ENCODE measurements around the gene LRP1B.
"Not testable (repeated sequence)": the region's sequence is repeated elsewhere in the genome, so short reads cannot be mapped to it uniquely, and the experiment has no call there.

The LRP1B gene

DNA sequence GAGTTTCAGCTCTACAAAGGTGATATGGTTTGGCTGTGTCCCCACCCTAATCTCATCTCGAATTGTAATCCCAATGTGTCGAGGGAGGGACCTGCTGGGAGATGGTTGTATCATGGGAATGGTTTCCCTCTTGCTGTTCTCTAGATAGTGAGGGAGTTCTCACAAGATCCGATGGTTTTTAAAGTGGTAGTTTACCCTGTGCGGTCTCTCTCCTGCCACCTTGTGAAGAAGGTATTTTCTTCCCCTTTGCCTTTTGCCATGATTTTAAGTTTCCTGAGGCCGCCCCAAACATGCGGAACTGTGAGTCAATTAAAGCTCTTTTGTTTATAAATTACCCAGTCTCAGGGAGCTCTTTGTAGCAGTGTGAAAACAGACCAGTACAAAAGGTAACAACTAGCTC lies 306.0 kb downstream of the LRP1B start:
- 81% methylated on average over 6 of the region's 6 CpGs for WGBS
- H3K27ac ChIP-seq (ENCODE audit: low read depth, low read length) = no peak overlapping the region
- H3K9ac ChIP-seq (ENCODE audit: low read depth, low read length) = no peak overlapping the region
- no peaks in the 10 kb centered on the region for H3K36me3 ChIP-seq (ENCODE audit: insufficient read depth, low read length)
- no peak overlapping the region for H3K4me3 ChIP-seq (ENCODE audit: low read length)
- peaks cover 15% of the 10 kb centered on the region for H3K4me1 ChIP-seq (ENCODE audit: insufficient read depth, low read length)
- H3K9me3 ChIP-seq (ENCODE audit: insufficient read depth, low read depth, low read length) = no peaks in the 10 kb centered on the region
- H3K27me3 ChIP-seq (ENCODE audit: insufficient read depth, low read length) = no peaks in the 10 kb centered on the region

DNA sequence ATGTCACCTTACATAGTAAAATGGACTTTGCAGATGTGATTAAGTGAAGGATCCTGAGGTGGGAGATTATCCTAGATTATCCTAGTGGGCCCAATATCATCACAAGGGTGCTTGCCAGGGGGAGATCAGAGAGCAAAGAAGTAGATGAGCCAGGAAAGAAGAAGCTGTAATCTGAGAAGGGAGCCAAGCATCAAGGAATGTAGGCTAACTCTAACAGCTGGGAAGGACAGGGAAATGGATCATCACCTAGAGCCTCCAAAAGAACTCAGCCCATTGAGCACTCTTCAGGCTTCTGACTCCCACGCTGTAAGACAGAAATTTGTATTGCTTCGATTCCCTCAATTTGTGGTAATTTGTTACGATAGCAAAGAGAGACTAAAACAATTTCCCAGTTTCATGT lies 309.9 kb downstream of the LRP1B start:
- H3K27me3 ChIP-seq (ENCODE audit: insufficient read depth, low read length) = no peaks in the 10 kb centered on the region
- 91% methylated on average over 3 of the region's 3 CpGs for WGBS

DNA sequence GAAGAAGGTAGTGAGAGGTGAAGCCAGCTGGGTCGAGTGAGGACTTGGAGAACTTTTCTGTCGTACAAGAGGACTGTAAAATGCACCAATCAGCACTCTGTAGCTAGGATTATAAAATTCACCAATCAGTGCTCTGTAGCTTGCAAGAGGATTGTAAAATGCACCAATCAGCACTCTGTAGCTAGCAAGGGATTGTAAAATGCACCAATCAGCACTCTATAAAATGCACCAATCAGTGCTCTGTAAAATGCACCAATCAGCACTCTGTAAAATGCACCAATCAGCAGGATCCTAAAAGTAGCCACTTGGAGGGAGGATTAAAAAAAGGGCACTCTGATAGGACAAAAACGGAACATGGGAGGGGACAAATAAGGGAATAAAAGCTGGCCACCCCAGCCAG lies 315.5 kb downstream of the LRP1B start:
- H3K27ac ChIP-seq (ENCODE audit: low read depth, low read length); H3K4me1 ChIP-seq (ENCODE audit: insufficient read depth, low read length); H3K27me3 ChIP-seq (ENCODE audit: insufficient read depth, low read length); H3K4me3 ChIP-seq (ENCODE audit: low read length); H3K9ac ChIP-seq (ENCODE audit: low read depth, low read length); H3K36me3 ChIP-seq (ENCODE audit: insufficient read depth, low read length); H3K9me3 ChIP-seq (ENCODE audit: insufficient read depth, low read depth, low read length): not testable (repeated sequence)
- WGBS = 87% methylated on average over 3 of the region's 3 CpGs

More for the DNA sequence above, 309.9 kb downstream of the LRP1B start:
- H3K36me3 ChIP-seq (ENCODE audit: insufficient read depth, low read length) = no peaks in the 10 kb centered on the region
- H3K9me3 ChIP-seq (ENCODE audit: insufficient read depth, low read depth, low read length) = no peaks in the 10 kb centered on the region
- H3K27ac ChIP-seq (ENCODE audit: low read depth, low read length) = no peak overlapping the region
- H3K9ac ChIP-seq (ENCODE audit: low read depth, low read length) = no peak overlapping the region
- H3K4me1 ChIP-seq (ENCODE audit: insufficient read depth, low read length) = peaks cover 15% of the 10 kb centered on the region
- no peak overlapping the region for H3K4me3 ChIP-seq (ENCODE audit: low read length)

DNA sequence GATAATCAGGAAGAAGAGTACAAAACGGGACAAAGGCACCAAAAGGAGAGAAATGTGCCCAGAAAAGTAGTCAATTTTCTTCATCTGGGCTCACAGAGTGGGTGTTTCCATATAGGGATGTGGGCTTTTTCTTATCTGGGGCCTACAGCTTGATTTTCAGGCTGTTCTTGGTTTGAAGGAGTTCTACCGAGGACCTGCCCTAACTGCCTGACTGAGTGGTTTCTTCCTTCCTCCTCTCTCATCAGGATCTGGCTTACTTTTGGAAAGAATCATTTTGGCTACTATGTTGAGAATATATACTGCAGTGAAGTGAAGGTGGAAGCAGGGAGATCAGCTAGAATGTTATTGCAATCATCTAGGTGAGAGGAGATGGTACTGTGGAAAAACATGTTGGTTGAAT lies 316.7 kb downstream of the LRP1B start:
- no peaks in the 10 kb centered on the region for H3K36me3 ChIP-seq (ENCODE audit: insufficient read depth, low read length)
- H3K9ac ChIP-seq (ENCODE audit: low read depth, low read length) = no peak overlapping the region
- WGBS = 97% methylated on average over 2 of the region's 2 CpGs

DNA sequence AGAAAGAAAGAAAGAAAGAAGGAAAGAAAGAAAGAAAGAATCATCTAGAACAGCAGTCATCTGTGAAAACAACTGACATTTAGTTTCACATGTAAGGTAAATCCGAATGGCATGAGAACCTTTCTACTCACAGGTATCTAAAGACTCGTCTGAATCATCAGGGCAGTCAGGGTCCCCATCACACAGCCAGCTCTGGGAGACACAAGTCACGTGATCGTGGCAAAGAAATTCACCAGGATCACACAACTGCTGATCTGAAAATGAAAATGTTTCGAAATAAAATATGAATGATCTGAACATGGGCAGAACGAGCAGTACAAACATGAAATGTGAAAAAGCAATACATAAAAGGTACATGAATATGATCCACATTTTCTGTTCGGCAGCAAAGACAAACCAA lies 320.7 kb downstream of the LRP1B start:
- Histone ChIP-seq H3K4me3 (ENCODE audit: low read length) (no peak overlapping the region), H3K9me3 (ENCODE audit: insufficient read depth, low read depth, low read length) (peaks cover 6% of the 10 kb centered on the region; the same call in 1 of the 2 replicates), H3K9ac (ENCODE audit: low read depth, low read length) (no peak overlapping the region), H3K27ac (ENCODE audit: low read depth, low read length) (no peak overlapping the region), H3K4me1 (ENCODE audit: insufficient read depth, low read length) (no peaks in the 10 kb centered on the region), H3K27me3 (ENCODE audit: insufficient read depth, low read length) (no peaks in the 10 kb centered on the region), H3K36me3 (ENCODE audit: insufficient read depth, low read length) (no peaks in the 10 kb centered on the region)
- WGBS = 89% methylated on average over 7 of the region's 7 CpGs

More for the DNA sequence above, 316.7 kb downstream of the LRP1B start:
- Histone ChIP-seq H3K4me1 (ENCODE audit: insufficient read depth, low read length) (no peaks in the 10 kb centered on the region), H3K9me3 (ENCODE audit: insufficient read depth, low read depth, low read length) (peaks cover 6% of the 10 kb centered on the region; the same call in 1 of the 2 replicates), H3K4me3 (ENCODE audit: low read length) (no peak overlapping the region), H3K27ac (ENCODE audit: low read depth, low read length) (no peak overlapping the region), H3K27me3 (ENCODE audit: insufficient read depth, low read length) (no peaks in the 10 kb centered on the region)

DNA sequence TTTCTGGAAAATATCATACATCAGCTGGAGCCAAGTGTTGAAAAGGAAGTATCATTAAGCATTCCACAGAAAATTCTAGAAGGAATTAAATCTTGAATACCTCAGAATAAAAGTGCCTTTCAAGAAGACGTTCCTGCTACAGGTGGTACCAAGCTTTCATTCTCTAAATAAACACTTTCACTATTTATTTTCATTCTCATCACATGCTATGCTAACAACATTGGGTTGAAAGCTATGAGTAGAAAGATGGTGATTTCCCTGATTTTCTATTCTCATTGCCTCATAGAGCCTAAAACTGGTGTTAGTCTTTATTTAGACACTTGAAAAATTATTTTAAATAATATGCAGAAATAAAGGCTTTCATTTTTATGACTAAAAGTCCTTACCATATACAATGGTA lies 324.7 kb downstream of the LRP1B start:
- H3K27me3 ChIP-seq (ENCODE audit: insufficient read depth, low read length) = no peaks in the 10 kb centered on the region
- no peak overlapping the region for H3K27ac ChIP-seq (ENCODE audit: low read depth, low read length)
- WGBS = 95% methylated on average over 1 of the region's 1 CpG
- no peaks in the 10 kb centered on the region for H3K4me1 ChIP-seq (ENCODE audit: insufficient read depth, low read length)
- H3K36me3 ChIP-seq (ENCODE audit: insufficient read depth, low read length) = no peaks in the 10 kb centered on the region
- H3K9me3 ChIP-seq (ENCODE audit: insufficient read depth, low read depth, low read length) = no peaks in the 10 kb centered on the region
- H3K4me3 ChIP-seq (ENCODE audit: low read length) = no peak overlapping the region
- no peak overlapping the region for H3K9ac ChIP-seq (ENCODE audit: low read depth, low read length)

DNA sequence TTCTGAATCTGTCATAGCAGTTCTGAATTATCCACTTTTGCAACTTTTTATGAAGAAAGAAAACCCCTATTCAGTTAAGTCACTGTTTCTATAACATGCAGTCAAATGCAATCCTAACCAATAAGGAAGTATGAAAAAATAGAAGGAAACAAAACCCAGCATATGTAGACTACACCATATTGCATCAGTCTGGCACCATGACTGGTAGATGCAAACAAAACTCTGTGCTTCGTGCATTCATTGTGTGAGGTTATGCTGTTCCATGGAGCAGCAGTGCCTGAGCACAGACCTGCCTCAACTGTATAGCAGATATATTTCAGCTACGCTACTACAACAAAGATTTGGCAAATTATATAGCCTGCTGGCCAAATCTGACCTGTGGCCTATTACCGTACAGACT lies 325.5 kb downstream of the LRP1B start:
- H3K9me3 ChIP-seq (ENCODE audit: insufficient read depth, low read depth, low read length) = no peaks in the 10 kb centered on the region
- H3K27ac ChIP-seq (ENCODE audit: low read depth, low read length) = no peak overlapping the region
- H3K4me1 ChIP-seq (ENCODE audit: insufficient read depth, low read length) = no peaks in the 10 kb centered on the region
- H3K9ac ChIP-seq (ENCODE audit: low read depth, low read length) = no peak overlapping the region
- H3K27me3 ChIP-seq (ENCODE audit: insufficient read depth, low read length) = no peaks in the 10 kb centered on the region
- no peak overlapping the region for H3K4me3 ChIP-seq (ENCODE audit: low read length)
- no peaks in the 10 kb centered on the region for H3K36me3 ChIP-seq (ENCODE audit: insufficient read depth, low read length)
- WGBS = 95% methylated on average over 3 of the region's 3 CpGs

DNA sequence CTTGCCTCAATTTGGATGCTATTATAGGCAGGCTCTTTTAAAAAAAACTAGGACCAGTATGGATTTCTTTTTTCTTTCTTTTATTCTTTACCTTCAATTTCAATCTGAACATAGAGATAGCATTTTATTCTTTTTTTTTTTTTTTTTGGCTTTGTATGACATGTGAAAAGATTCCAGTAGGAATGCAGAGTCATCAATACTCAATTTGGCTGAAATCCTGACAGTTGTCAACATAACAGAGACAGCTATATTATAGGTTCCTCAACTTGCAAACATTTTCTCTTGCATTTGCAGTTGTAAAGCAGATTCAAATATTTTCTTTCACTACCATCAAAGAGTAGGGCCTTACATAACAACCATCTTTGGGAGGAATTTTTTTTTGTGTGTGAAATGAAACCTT lies 334.4 kb downstream of the LRP1B start:
- no peaks in the 10 kb centered on the region for H3K27me3 ChIP-seq (ENCODE audit: insufficient read depth, low read length)
- H3K9me3 ChIP-seq (ENCODE audit: insufficient read depth, low read depth, low read length) = no peaks in the 10 kb centered on the region
- H3K27ac ChIP-seq (ENCODE audit: low read depth, low read length) = no peak overlapping the region
- no peaks in the 10 kb centered on the region for H3K36me3 ChIP-seq (ENCODE audit: insufficient read depth, low read length)
- no peak overlapping the region for H3K4me3 ChIP-seq (ENCODE audit: low read length)
- H3K4me1 ChIP-seq (ENCODE audit: insufficient read depth, low read length) = no peaks in the 10 kb centered on the region
- H3K9ac ChIP-seq (ENCODE audit: low read depth, low read length) = no peak overlapping the region

DNA sequence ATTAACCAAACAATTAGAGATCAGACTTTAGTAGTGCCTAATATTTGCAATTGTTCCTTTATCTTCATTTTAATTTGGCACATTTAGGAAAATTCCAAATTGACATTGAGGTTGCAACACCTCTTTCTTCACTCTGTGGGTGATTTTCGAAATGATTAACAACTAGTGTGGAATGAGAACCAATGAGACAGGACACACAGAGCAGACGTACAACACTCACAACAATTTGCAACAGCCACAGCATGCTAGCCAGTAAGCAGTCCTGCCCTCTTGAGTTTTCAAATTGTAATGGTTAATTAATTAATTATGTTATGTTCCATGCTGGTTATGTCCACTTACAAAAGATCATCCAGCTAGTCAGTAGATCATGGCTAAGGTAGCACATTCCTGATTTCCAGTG lies 339.3 kb downstream of the LRP1B start:
- no peaks in the 10 kb centered on the region for H3K36me3 ChIP-seq (ENCODE audit: insufficient read depth, low read length)
- H3K4me3 ChIP-seq (ENCODE audit: low read length) = no peak overlapping the region
- H3K27ac ChIP-seq (ENCODE audit: low read depth, low read length) = no peak overlapping the region
- H3K9me3 ChIP-seq (ENCODE audit: insufficient read depth, low read depth, low read length) = no peaks in the 10 kb centered on the region
- WGBS = 100% methylated on average over 2 of the region's 2 CpGs
- no peaks in the 10 kb centered on the region for H3K4me1 ChIP-seq (ENCODE audit: insufficient read depth, low read length)
- H3K27me3 ChIP-seq (ENCODE audit: insufficient read depth, low read length) = no peaks in the 10 kb centered on the region
- no peak overlapping the region for H3K9ac ChIP-seq (ENCODE audit: low read depth, low read length)

DNA sequence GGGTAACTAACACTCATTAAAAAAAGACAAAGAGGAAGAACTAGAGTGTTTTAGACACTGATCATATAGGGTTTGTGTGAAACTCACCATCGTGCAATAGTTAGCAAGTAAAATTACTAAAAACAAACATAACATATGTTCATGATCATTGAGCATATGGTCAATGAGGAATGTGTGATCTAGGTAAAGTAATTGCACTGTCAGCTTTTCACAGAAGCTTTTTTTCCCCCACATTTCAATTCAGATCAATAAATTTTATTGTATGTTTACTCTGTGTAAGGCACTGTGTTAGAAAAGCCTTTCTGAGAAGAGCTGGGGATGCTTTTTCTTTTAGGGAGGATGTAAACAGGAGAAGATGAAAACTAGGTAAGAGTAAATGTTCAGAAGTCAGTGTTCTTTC lies 348.2 kb downstream of the LRP1B start:
- H3K36me3 ChIP-seq (ENCODE audit: insufficient read depth, low read length) = no peaks in the 10 kb centered on the region
- no CpG with 5 or more reads among the region's 1 CpG for WGBS
- no peak overlapping the region for H3K9ac ChIP-seq (ENCODE audit: low read depth, low read length)
- no peak overlapping the region for H3K4me3 ChIP-seq (ENCODE audit: low read length)
- H3K27ac ChIP-seq (ENCODE audit: low read depth, low read length) = no peak overlapping the region
- H3K27me3 ChIP-seq (ENCODE audit: insufficient read depth, low read length) = no peaks in the 10 kb centered on the region
- H3K9me3 ChIP-seq (ENCODE audit: insufficient read depth, low read depth, low read length) = no peaks in the 10 kb centered on the region
- no peaks in the 10 kb centered on the region for H3K4me1 ChIP-seq (ENCODE audit: insufficient read depth, low read length)

DNA sequence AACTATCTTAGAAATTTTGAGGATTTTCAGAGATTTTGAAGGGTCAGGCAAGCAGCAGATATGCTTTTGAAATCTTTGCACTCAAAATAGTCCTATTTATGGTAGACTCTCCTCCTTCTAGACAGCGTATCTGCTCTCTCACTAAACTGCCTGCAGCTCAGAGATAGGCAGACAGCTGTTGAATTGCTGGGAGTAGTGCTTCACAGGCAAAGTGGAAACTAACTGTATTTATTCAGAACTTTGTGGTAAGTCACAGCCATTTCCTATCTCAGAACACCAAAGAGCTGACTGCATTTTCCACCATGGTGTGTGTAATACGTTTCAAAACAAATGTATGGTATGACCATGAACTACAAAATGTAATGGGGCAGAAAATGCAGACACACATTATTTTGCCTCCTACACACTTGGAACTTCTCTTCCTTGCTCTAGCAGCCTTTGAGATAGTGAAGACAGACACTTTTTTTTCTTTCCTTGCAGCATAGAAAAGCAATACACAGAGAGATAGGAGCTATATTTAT lies 352.4 kb downstream of the LRP1B start:
- WGBS = 100% methylated on average over 2 of the region's 2 CpGs
- no peak overlapping the region for H3K27ac ChIP-seq (ENCODE audit: low read depth, low read length)

DNA sequence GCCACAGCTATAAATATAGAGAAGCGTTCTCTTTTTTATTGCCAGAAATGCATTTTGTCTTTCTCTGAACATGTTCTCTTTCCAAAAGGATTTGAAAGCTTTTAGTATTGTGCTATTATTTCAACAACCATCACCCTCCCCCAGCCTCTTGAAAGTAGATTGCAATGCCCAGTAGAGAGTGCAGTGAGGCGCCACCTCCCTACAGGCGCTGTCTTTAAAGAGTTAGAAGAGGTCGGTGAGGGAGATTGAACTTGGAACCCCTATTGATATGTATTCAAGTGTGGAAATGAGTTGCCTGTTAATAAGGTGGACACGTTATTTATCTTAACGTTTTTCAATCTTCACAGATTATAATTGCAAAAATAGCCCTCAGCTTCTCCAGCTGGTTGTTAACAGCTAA lies 360.3 kb downstream of the LRP1B start:
- peaks cover 32% of the 10 kb centered on the region for H3K4me1 ChIP-seq (ENCODE audit: insufficient read depth, low read length)
- H3K9me3 ChIP-seq (ENCODE audit: insufficient read depth, low read depth, low read length) = no peaks in the 10 kb centered on the region
- WGBS = 88% methylated on average over 6 of the region's 6 CpGs
- no peak overlapping the region for H3K9ac ChIP-seq (ENCODE audit: low read depth, low read length)
- no peak overlapping the region for H3K4me3 ChIP-seq (ENCODE audit: low read length)
- no peaks in the 10 kb centered on the region for H3K27me3 ChIP-seq (ENCODE audit: insufficient read depth, low read length)
- no peak overlapping the region for H3K27ac ChIP-seq (ENCODE audit: low read depth, low read length)
- H3K36me3 ChIP-seq (ENCODE audit: insufficient read depth, low read length) = no peaks in the 10 kb centered on the region

More for the DNA sequence above, 352.4 kb downstream of the LRP1B start:
- peaks cover 2% of the 10 kb centered on the region; the same call in 1 of the 2 replicates for H3K4me1 ChIP-seq (ENCODE audit: insufficient read depth, low read length)
- no peak overlapping the region for H3K4me3 ChIP-seq (ENCODE audit: low read length)
- no peaks in the 10 kb centered on the region for H3K36me3 ChIP-seq (ENCODE audit: insufficient read depth, low read length)
- no peak overlapping the region for H3K9ac ChIP-seq (ENCODE audit: low read depth, low read length)
- H3K27me3 ChIP-seq (ENCODE audit: insufficient read depth, low read length) = no peaks in the 10 kb centered on the region
- no peaks in the 10 kb centered on the region for H3K9me3 ChIP-seq (ENCODE audit: insufficient read depth, low read depth, low read length)

All from HUES64 (cell line).